CD4-positive, CD25-positive, alpha-beta regulatory T cell (primary cell): ENCODE data around the gene COL4A6. TPM values are rescaled to one million over a fixed set of nuclear protein-coding genes. Genes with fewer than 3 reads are reported as not detected.

Experiments
- ATAC-seq, 2 donors: fragments of 150-1000 bp; cut with Tn5 transposase; one replicate each; pipeline ENCODE4 v1.10.0; 2021; ENCODE audit warnings: low read depth in 2 of 2, moderate number of reproducible peaks in 2 of 2, moderate library complexity in 1 of 2
- DNase-seq, 3 donors: peaks; one replicate each; pipeline versions ENCODE4 v3.0.0 to v3.0.0-alpha.2; 2012 to 2022; ENCODE audit warnings: mixed read lengths in 1 of 3
- H3K27ac ChIP-seq: one replicate; pipeline ENCODE4 v1.7.0; 2013; ENCODE audit warnings: mild to moderate bottlenecking, low read length; ENCODE audit not compliant: insufficient read depth, poor library complexity, severe bottlenecking
- H3K27me3 ChIP-seq: one replicate; pipeline ENCODE4 v1.7.0; 2013; ENCODE audit warnings: low read length; ENCODE audit not compliant: control insufficient read depth, insufficient read depth
- H3K36me3 ChIP-seq: one replicate; pipeline ENCODE4 v1.7.0; 2013; ENCODE audit warnings: mild to moderate bottlenecking, low read length, moderate library complexity; ENCODE audit not compliant: control insufficient read depth, insufficient read depth
- H3K4me1 ChIP-seq: 2 replicates; pipeline ENCODE4 v1.7.0; 2013; ENCODE audit warnings: mild to moderate bottlenecking, low read length; ENCODE audit not compliant: insufficient read depth, control insufficient read depth, poor library complexity, severe bottlenecking
- H3K4me3 ChIP-seq: one replicate; pipeline ENCODE4 v1.7.0; 2013; ENCODE audit warnings: low read depth, mild to moderate bottlenecking, low read length, moderate library complexity
- H3K9me3 ChIP-seq, 2 experiments: 1 replicate in 1 of 2; 2 replicates in 1 of 2; pipeline ENCODE4 v1.7.0; 2013; ENCODE audit warnings: low read length in 2 of 2, mild to moderate bottlenecking in 1 of 2, moderate library complexity in 1 of 2; ENCODE audit not compliant: control insufficient read depth in 2 of 2
- H3K27ac Mint-ChIP-seq, 3 donors: one replicate each; pipeline ENCODE4 v1.8.0; 2020 to 2022; ENCODE audit warnings: mild to moderate bottlenecking in 3 of 3, mixed read lengths in 3 of 3, moderate library complexity in 2 of 3
- H3K27me3 Mint-ChIP-seq: one replicate; pipeline ENCODE4 v1.8.0; 2022; ENCODE audit warnings: mild to moderate bottlenecking, mixed read lengths
- H3K36me3 Mint-ChIP-seq: one replicate; pipeline ENCODE4 v1.8.0; 2020; ENCODE audit warnings: mixed read lengths
- H3K4me1 Mint-ChIP-seq, 4 donors: one replicate each; pipeline ENCODE4 v1.8.0; 2020 to 2022; ENCODE audit warnings: mixed read lengths in 4 of 4, mild to moderate bottlenecking in 1 of 4
- H3K4me3 Mint-ChIP-seq, 4 donors: one replicate each; pipeline ENCODE4 v1.8.0; 2020 to 2022; ENCODE audit warnings: mild to moderate bottlenecking in 4 of 4, mixed read lengths in 4 of 4, moderate library complexity in 3 of 4
- H3K9me3 Mint-ChIP-seq, 7 donors: one replicate each; pipeline ENCODE4 v1.8.0; 2020 to 2022; ENCODE audit warnings: mixed read lengths in 7 of 7, mild to moderate bottlenecking in 3 of 7, moderate library complexity in 2 of 7
- polyA plus RNA-seq, 4 donors: library from polyadenylated mRNA; unstranded; fragments of 300-500 nt; fragmentation: Illumina TruSeq; gene quantifications; one replicate each; pipeline ENCODE4 v1.2.3, GENCODE V29; 2021
- total RNA-seq: library from RNA; stranded (reverse); gene quantifications from one replicate; pipeline ENCODE4 v1.2.3, GENCODE V29; 2022

The COL4A6 gene
- total and polyA plus RNA-seq, 5 donors from 2014 or later, result not detected

GRCh38 chrX:108186811-108187210, 251.4 kb downstream of the COL4A6 start:
- Histone ChIP-seq H3K27me3 (no peaks in the 10 kb centered on the region), H3K4me1 (no peaks in the 10 kb centered on the region), H3K4me3 (no peak overlapping the region), H3K36me3 (no peaks in the 10 kb centered on the region), H3K9me3 (no peaks in the 10 kb centered on the region), H3K27ac (no peak overlapping the region)
- ATAC-seq (no peak), DNase-seq (no peak)
- Mint-ChIP-seq H3K4me3 (no peak overlapping the region), H3K9me3 (no peaks in the 10 kb centered on the region), H3K36me3 (no peaks in the 10 kb centered on the region), H3K27ac (no peak overlapping the region), H3K4me1 (no peaks in the 10 kb centered on the region), H3K27me3 (peaks cover 4% of the 10 kb centered on the region)

- H3K27me3 ChIP-seq, result no peaks in the 10 kb centered on the region
- H3K9me3 ChIP-seq, result no peaks in the 10 kb centered on the region
- no peak for DNase-seq
- Mint-ChIP-seq H3K4me3 (no peak overlapping the region), H3K9me3 (peaks cover 0 to 2% (median 0%) of the 10 kb centered on the region in 7 donors), H3K4me1 (no peaks in the 10 kb centered on the region), H3K36me3 (no peaks in the 10 kb centered on the region), H3K27ac (no peak overlapping the region), H3K27me3 (no peaks in the 10 kb centered on the region)
- H3K36me3 ChIP-seq, result no peaks in the 10 kb centered on the region
- no peak overlapping the region for H3K27ac ChIP-seq
- no peak for ATAC-seq
- no peaks in the 10 kb centered on the region for H3K4me1 ChIP-seq
- no peak overlapping the region for H3K4me3 ChIP-seq
Measured at GRCh38 chrX:108178143-108178498, 260.1 kb downstream of the COL4A6 start.

GRCh38 chrX:108177351-108178142, 260.7 kb downstream of the COL4A6 start:
- ATAC-seq (no peak), DNase-seq (no peak)
- H3K9me3 ChIP-seq, result no peaks in the 10 kb centered on the region
- H3K4me3 ChIP-seq, result no peak overlapping the region
- H3K27ac ChIP-seq, result no peak overlapping the region
- H3K4me1 ChIP-seq, result no peaks in the 10 kb centered on the region
- H3K27me3 ChIP-seq, result no peaks in the 10 kb centered on the region
- H3K36me3 Mint-ChIP-seq, result no peaks in the 10 kb centered on the region
- H3K36me3 ChIP-seq, result no peaks in the 10 kb centered on the region
- no peak overlapping the region for H3K27ac Mint-ChIP-seq
- H3K9me3 Mint-ChIP-seq, result peaks cover 0 to 2% (median 0%) of the 10 kb centered on the region in 7 donors
- H3K4me3 Mint-ChIP-seq, result no peak overlapping the region
- H3K27me3 Mint-ChIP-seq, result no peaks in the 10 kb centered on the region
- no peaks in the 10 kb centered on the region for H3K4me1 Mint-ChIP-seq

GRCh38 chrX:108173874-108174273, 264.3 kb downstream of the COL4A6 start:
- no peaks in the 10 kb centered on the region for H3K4me1 ChIP-seq
- no peaks in the 10 kb centered on the region for H3K36me3 Mint-ChIP-seq
- H3K9me3 ChIP-seq, result no peaks in the 10 kb centered on the region
- no peaks in the 10 kb centered on the region for H3K36me3 ChIP-seq
- DNase-seq (no peak), ATAC-seq (no peak)
- no peak overlapping the region for H3K27ac Mint-ChIP-seq
- H3K27me3 Mint-ChIP-seq, result no peaks in the 10 kb centered on the region
- peaks cover 0 to 2% (median 0%) of the 10 kb centered on the region in 7 donors for H3K9me3 Mint-ChIP-seq
- H3K27me3 ChIP-seq, result no peaks in the 10 kb centered on the region
- H3K27ac ChIP-seq, result no peak overlapping the region
- H3K4me3 ChIP-seq, result no peak overlapping the region
- H3K4me1 Mint-ChIP-seq, result no peaks in the 10 kb centered on the region
- no peak overlapping the region for H3K4me3 Mint-ChIP-seq

GRCh38 chrX:108171671-108172070, 266.6 kb downstream of the COL4A6 start:
- Mint-ChIP-seq H3K27me3 (no peaks in the 10 kb centered on the region), H3K4me1 (no peaks in the 10 kb centered on the region), H3K36me3 (no peaks in the 10 kb centered on the region), H3K9me3 (peaks cover 0 to 2% (median 0%) of the 10 kb centered on the region in 7 donors), H3K27ac (no peak overlapping the region), H3K4me3 (no peak overlapping the region)
- Histone ChIP-seq H3K4me1 (no peaks in the 10 kb centered on the region), H3K9me3 (no peaks in the 10 kb centered on the region), H3K4me3 (no peak overlapping the region), H3K27ac (no peak overlapping the region), H3K27me3 (no peaks in the 10 kb centered on the region), H3K36me3 (no peaks in the 10 kb centered on the region)
- no peak for ATAC-seq
- no peak for DNase-seq

GRCh38 chrX:108169768-108170167, 268.5 kb downstream of the COL4A6 start:
- H3K4me3 Mint-ChIP-seq, result no peak overlapping the region
- no peak for DNase-seq
- no peaks in the 10 kb centered on the region for H3K27me3 ChIP-seq

GRCh38 chrX:108168961-108169740, 269.1 kb downstream of the COL4A6 start:
- no peak overlapping the region for H3K27ac Mint-ChIP-seq
- Histone ChIP-seq H3K27me3 (no peaks in the 10 kb centered on the region), H3K36me3 (no peaks in the 10 kb centered on the region), H3K27ac (no peak overlapping the region), H3K9me3 (no peaks in the 10 kb centered on the region), H3K4me3 (no peak overlapping the region), H3K4me1 (no peaks in the 10 kb centered on the region)
- no peaks in the 10 kb centered on the region for H3K27me3 Mint-ChIP-seq
- H3K4me1 Mint-ChIP-seq, result no peaks in the 10 kb centered on the region
- H3K9me3 Mint-ChIP-seq, result no peaks in the 10 kb centered on the region
- H3K36me3 Mint-ChIP-seq, result no peaks in the 10 kb centered on the region
- H3K4me3 Mint-ChIP-seq, result no peak overlapping the region
- no peak for DNase-seq
- ATAC-seq, result no peak

More at GRCh38 chrX:108169768-108170167, 268.5 kb downstream of the COL4A6 start:
- Histone ChIP-seq H3K36me3 (no peaks in the 10 kb centered on the region), H3K27ac (no peak overlapping the region), H3K4me1 (no peaks in the 10 kb centered on the region), H3K9me3 (no peaks in the 10 kb centered on the region), H3K4me3 (no peak overlapping the region)
- no peak for ATAC-seq
- no peaks in the 10 kb centered on the region for H3K4me1 Mint-ChIP-seq
- H3K27ac Mint-ChIP-seq, result no peak overlapping the region
- no peaks in the 10 kb centered on the region for H3K36me3 Mint-ChIP-seq
- no peaks in the 10 kb centered on the region for H3K9me3 Mint-ChIP-seq
- H3K27me3 Mint-ChIP-seq, result no peaks in the 10 kb centered on the region
